ENCODE data around the gene NUBP1.

Gene NUBP1

DNA sequence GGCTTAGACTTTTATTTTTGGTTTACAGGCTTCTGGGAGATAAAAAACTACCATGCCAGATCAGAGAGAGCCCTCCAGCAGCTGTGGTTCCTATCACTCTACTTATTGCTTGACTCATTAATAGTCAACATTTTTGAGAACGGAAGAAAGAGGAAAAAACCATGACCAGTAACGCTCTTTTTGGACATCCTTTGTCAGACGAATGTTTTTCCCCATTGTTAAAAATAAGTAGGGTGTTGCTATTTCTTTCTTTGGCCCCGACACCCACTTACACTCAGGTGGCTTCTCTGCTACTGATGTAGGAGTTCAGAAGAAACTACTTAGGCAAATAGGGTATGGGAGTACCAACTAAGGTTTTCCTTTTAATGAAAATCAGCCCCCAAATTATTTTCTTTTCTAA, 47.4 kb downstream of the NUBP1 start:
- Histone ChIP-seq H3K36me3 (ENCODE audit: control insufficient read depth in 1 of 2, insufficient read depth in 2 of 2, low read length in 2 of 2) (no peaks in the 10 kb centered on the region), H3K79me2 (ENCODE audit: control insufficient read depth, insufficient read depth, low read length, poor library complexity) (no peaks in the 10 kb centered on the region), H3K9me3 (ENCODE audit: insufficient read depth, low read depth, low read length) (peaks cover 1% of the 10 kb centered on the region), H3K23ac (ENCODE audit: low read length) (no peak overlapping the region), H3K27me3 (ENCODE audit: insufficient read depth, low read length) (no peaks in the 10 kb centered on the region), H2BK5ac (ENCODE audit: low read depth, low read length, poor library complexity) (no peak overlapping the region), H3K4me3 (ENCODE audit: low read depth, low read length) (no peak overlapping the region), H3K4ac (ENCODE audit: low read depth, low read length) (no peak overlapping the region), H2BK120ac (ENCODE audit: insufficient read depth, low read length, poor library complexity) (no peak overlapping the region), H4K12ac (ENCODE audit: low read depth, low read length) (no peak overlapping the region), H3K4me1 (ENCODE audit: control insufficient read depth in 1 of 2, insufficient read depth in 2 of 2, low read length in 2 of 2) (no peaks in the 10 kb centered on the region), H4K8ac (ENCODE audit: low read depth, low read length) (no peak overlapping the region), H2AFZ (ENCODE audit: insufficient read depth, low read length, poor library complexity) (no peak overlapping the region), H3K4me2 (ENCODE audit: low read length) (no peak overlapping the region), H3K79me1 (ENCODE audit: low read length) (no peaks in the 10 kb centered on the region), H4K91ac (ENCODE audit: low read depth, low read length) (no peak overlapping the region), H3K27ac (ENCODE audit: low read depth, low read length) (no peak overlapping the region), H2BK12ac (ENCODE audit: low read length) (no peak overlapping the region), H3K9ac (ENCODE audit: low read length) (no peak overlapping the region), H2AK5ac (ENCODE audit: low read length) (no peak overlapping the region), H3K18ac (ENCODE audit: low read length) (no peak overlapping the region), H3K14ac (ENCODE audit: low read length) (no peak overlapping the region)
- WGBS (ENCODE audit: extremely low coverage, insufficient coverage, insufficient read length), result no CpG with 5 or more reads among the region's 4 CpGs
- no peak for DNase-seq

DNA sequence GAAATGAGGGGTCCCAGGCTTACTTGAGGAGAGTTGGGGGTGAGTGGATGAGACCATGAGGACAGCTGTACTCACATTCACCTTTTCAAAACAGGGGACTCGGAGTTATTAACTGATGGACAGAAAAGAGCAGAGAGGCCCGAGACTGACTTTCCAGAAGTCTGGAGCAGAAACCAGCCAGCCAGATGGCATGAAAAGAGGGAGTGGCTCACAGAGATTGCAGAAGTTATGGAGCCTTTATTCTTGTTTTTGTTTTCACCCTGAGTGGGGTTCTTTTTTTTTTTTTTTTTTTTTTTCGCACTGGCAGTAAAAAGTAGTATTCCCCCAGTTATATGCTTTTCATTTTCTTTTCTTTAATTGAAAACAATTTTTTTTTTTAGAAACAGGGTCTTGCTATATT, 56.1 kb downstream of the NUBP1 start:
- Histone ChIP-seq H3K4me3 (ENCODE audit: low read depth, low read length) (no peak overlapping the region), H3K79me2 (ENCODE audit: control insufficient read depth, insufficient read depth, low read length, poor library complexity) (peaks cover 2% of the 10 kb centered on the region), H3K27me3 (ENCODE audit: insufficient read depth, low read length) (no peaks in the 10 kb centered on the region), H2BK120ac (ENCODE audit: insufficient read depth, low read length, poor library complexity) (no peak overlapping the region), H2BK5ac (ENCODE audit: low read depth, low read length, poor library complexity) (no peak overlapping the region), H3K27ac (ENCODE audit: low read depth, low read length) (no peak overlapping the region), H4K91ac (ENCODE audit: low read depth, low read length) (no peak overlapping the region), H2AFZ (ENCODE audit: insufficient read depth, low read length, poor library complexity) (no peak overlapping the region), H4K8ac (ENCODE audit: low read depth, low read length) (no peak overlapping the region), H3K79me1 (ENCODE audit: low read length) (no peaks in the 10 kb centered on the region), H3K23ac (ENCODE audit: low read length) (no peak overlapping the region), H3K18ac (ENCODE audit: low read length) (no peak overlapping the region), H3K36me3 (ENCODE audit: control insufficient read depth in 1 of 2, insufficient read depth in 2 of 2, low read length in 2 of 2) (no peaks in the 10 kb centered on the region), H3K9ac (ENCODE audit: low read length) (no peak overlapping the region), H3K9me3 (ENCODE audit: insufficient read depth, low read depth, low read length) (peaks cover 3% of the 10 kb centered on the region), H3K14ac (ENCODE audit: low read length) (no peak overlapping the region), H3K4me1 (ENCODE audit: control insufficient read depth in 1 of 2, insufficient read depth in 2 of 2, low read length in 2 of 2) (peaks cover 0 to 3% of the 10 kb centered on the region in 2 experiments), H3K4me2 (ENCODE audit: low read length) (no peak overlapping the region), H2AK5ac (ENCODE audit: low read length) (no peak overlapping the region), H3K4ac (ENCODE audit: low read depth, low read length) (no peak overlapping the region), H4K12ac (ENCODE audit: low read depth, low read length) (no peak overlapping the region), H2BK12ac (ENCODE audit: low read length) (no peak overlapping the region)
- no peak for DNase-seq
- WGBS (ENCODE audit: extremely low coverage, insufficient coverage, insufficient read length), result no CpG with 5 or more reads among the region's 3 CpGs

DNA sequence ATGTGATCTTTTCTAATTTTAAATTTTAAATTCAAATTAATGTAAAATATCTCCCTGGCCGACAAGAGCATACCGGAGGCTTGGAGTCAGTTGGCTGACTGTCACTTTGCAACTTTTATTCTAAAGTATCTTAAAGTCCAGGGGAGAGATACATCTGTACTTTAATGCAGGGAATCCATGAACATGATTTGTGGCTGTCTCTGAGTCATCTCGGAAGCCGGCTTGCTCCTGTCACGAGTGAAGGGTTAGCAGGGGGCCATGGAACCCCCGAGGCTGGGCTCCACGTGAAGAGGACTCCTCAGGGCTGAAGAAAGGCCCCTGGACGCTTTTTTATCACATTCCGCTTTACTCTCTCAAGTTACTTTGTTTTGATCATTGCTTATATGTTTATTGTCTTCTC, 61.7 kb downstream of the NUBP1 start:
- H3K79me2 ChIP-seq (ENCODE audit: control insufficient read depth, insufficient read depth, low read length, poor library complexity), result no peaks in the 10 kb centered on the region
- no CpG with 5 or more reads among the region's 9 CpGs for WGBS (ENCODE audit: extremely low coverage, insufficient coverage, insufficient read length)

DNA sequence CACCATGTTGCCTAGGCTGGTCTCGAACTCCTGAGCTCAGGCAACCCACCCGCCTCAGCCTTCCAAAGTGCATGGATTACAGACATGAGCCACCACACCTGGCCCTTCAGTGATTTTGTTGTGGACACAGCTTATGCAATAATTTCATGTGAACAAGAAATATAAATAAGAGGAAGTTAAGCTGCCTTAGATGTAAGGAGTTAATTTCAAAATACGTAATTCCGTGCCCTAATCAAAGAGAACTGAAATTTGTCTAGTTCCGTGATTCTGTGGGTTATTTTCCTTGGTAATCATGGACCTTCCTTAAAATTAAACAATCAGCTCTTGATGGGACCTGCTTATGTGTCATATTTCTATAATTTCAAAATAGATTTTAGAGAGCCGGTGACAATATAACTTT, 63.1 kb downstream of the NUBP1 start:
- H3K18ac ChIP-seq (ENCODE audit: low read length), result no peak overlapping the region
- H3K36me3 ChIP-seq (ENCODE audit: control insufficient read depth in 1 of 2, insufficient read depth in 2 of 2, low read length in 2 of 2), result no peaks in the 10 kb centered on the region
- H3K9me3 ChIP-seq (ENCODE audit: insufficient read depth, low read depth, low read length), result no peaks in the 10 kb centered on the region
- DNase-seq, result peak in 1 of 2 donors; percentile 23
- H4K12ac ChIP-seq (ENCODE audit: low read depth, low read length), result no peak overlapping the region
- no peak overlapping the region for H2BK5ac ChIP-seq (ENCODE audit: low read depth, low read length, poor library complexity)
- H4K8ac ChIP-seq (ENCODE audit: low read depth, low read length), result no peak overlapping the region
- no peak overlapping the region for H2BK120ac ChIP-seq (ENCODE audit: insufficient read depth, low read length, poor library complexity)
- H3K4me1 ChIP-seq (ENCODE audit: control insufficient read depth in 1 of 2, insufficient read depth in 2 of 2, low read length in 2 of 2), result peaks cover 0 to 3% of the 10 kb centered on the region in 2 experiments
- no peak overlapping the region for H3K14ac ChIP-seq (ENCODE audit: low read length)
- H2AK5ac ChIP-seq (ENCODE audit: low read length), result no peak overlapping the region
- no peak overlapping the region for H3K4me2 ChIP-seq (ENCODE audit: low read length)
- H3K27me3 ChIP-seq (ENCODE audit: insufficient read depth, low read length), result no peaks in the 10 kb centered on the region
- no peaks in the 10 kb centered on the region for H3K79me1 ChIP-seq (ENCODE audit: low read length)
- H3K9ac ChIP-seq (ENCODE audit: low read length), result no peak overlapping the region
- no peaks in the 10 kb centered on the region for H3K79me2 ChIP-seq (ENCODE audit: control insufficient read depth, insufficient read depth, low read length, poor library complexity)
- H3K27ac ChIP-seq (ENCODE audit: low read depth, low read length), result no peak overlapping the region
- no peak overlapping the region for H3K23ac ChIP-seq (ENCODE audit: low read length)
- H4K91ac ChIP-seq (ENCODE audit: low read depth, low read length), result no peak overlapping the region
- H3K4ac ChIP-seq (ENCODE audit: low read depth, low read length), result no peak overlapping the region
- WGBS (ENCODE audit: extremely low coverage, insufficient coverage, insufficient read length), result no CpG with 5 or more reads among the region's 6 CpGs
- no peak overlapping the region for H3K4me3 ChIP-seq (ENCODE audit: low read depth, low read length)
- H2BK12ac ChIP-seq (ENCODE audit: low read length), result no peak overlapping the region
- H2AFZ ChIP-seq (ENCODE audit: insufficient read depth, low read length, poor library complexity), result no peak overlapping the region

More for the DNA sequence above, 61.7 kb downstream of the NUBP1 start:
- no peak overlapping the region for H2BK12ac ChIP-seq (ENCODE audit: low read length)
- no peak overlapping the region for H3K18ac ChIP-seq (ENCODE audit: low read length)
- no peaks in the 10 kb centered on the region for H3K27me3 ChIP-seq (ENCODE audit: insufficient read depth, low read length)
- no peak overlapping the region for H4K8ac ChIP-seq (ENCODE audit: low read depth, low read length)
- no peak overlapping the region for H3K4ac ChIP-seq (ENCODE audit: low read depth, low read length)
- no peak overlapping the region for H3K4me2 ChIP-seq (ENCODE audit: low read length)
- peaks cover 0 to 3% of the 10 kb centered on the region in 2 experiments for H3K4me1 ChIP-seq (ENCODE audit: control insufficient read depth in 1 of 2, insufficient read depth in 2 of 2, low read length in 2 of 2)
- no peak overlapping the region for H2AK5ac ChIP-seq (ENCODE audit: low read length)
- no peak overlapping the region for H3K27ac ChIP-seq (ENCODE audit: low read depth, low read length)
- no peaks in the 10 kb centered on the region for H3K36me3 ChIP-seq (ENCODE audit: control insufficient read depth in 1 of 2, insufficient read depth in 2 of 2, low read length in 2 of 2)
- DNase-seq, result no peak
- no peaks in the 10 kb centered on the region for H3K79me1 ChIP-seq (ENCODE audit: low read length)
- H3K14ac ChIP-seq (ENCODE audit: low read length), result no peak overlapping the region
- H2BK120ac ChIP-seq (ENCODE audit: insufficient read depth, low read length, poor library complexity), result no peak overlapping the region
- H4K12ac ChIP-seq (ENCODE audit: low read depth, low read length), result no peak overlapping the region
- H3K4me3 ChIP-seq (ENCODE audit: low read depth, low read length), result no peak overlapping the region
- H3K9ac ChIP-seq (ENCODE audit: low read length), result no peak overlapping the region
- H3K23ac ChIP-seq (ENCODE audit: low read length), result no peak overlapping the region
- no peak overlapping the region for H4K91ac ChIP-seq (ENCODE audit: low read depth, low read length)
- H2BK5ac ChIP-seq (ENCODE audit: low read depth, low read length, poor library complexity), result no peak overlapping the region
- H3K9me3 ChIP-seq (ENCODE audit: insufficient read depth, low read depth, low read length), result no peaks in the 10 kb centered on the region
- H2AFZ ChIP-seq (ENCODE audit: insufficient read depth, low read length, poor library complexity), result no peak overlapping the region

Measured in trophoblast cell (in vitro differentiated cells and primary cell).